Activated naive CD4-positive, alpha-beta T cell treated with anti-CD3 and anti-CD28 coated beads, Interleukin-2, amount 50 U/mL, for 72 hours (primary cell): ENCODE data around the gene NDEL1. TPM values are rescaled to one million over a fixed set of nuclear protein-coding genes. Genes with fewer than 3 reads are reported as not detected.
A peak's percentile ranks its signal among the peaks of the same experiment; 100 is the strongest.

Source experiments
- ATAC-seq, 2 donors: fragments of 150-1000 bp; cut with Tn5 transposase; 2 replicates each; pipeline ENCODE4 v1.10.0; 2021; ENCODE audit warnings: mild to moderate bottlenecking in 2 of 2, moderate library complexity in 2 of 2
- DNase-seq, 2 donors: peaks; one replicate each; pipeline ENCODE4 v3.0.0; 2021 to 2022; ENCODE audit warnings: low spot score in 2 of 2
- H3K27ac Mint-ChIP-seq, 2 donors: one replicate each; pipeline ENCODE4 v1.8.0; 2022; ENCODE audit warnings: mild to moderate bottlenecking in 2 of 2, mixed read lengths in 2 of 2
- H3K36me3 Mint-ChIP-seq, 2 donors: one replicate each; pipeline ENCODE4 v1.8.0; 2022; ENCODE audit warnings: mixed read lengths in 2 of 2
- H3K9me3 Mint-ChIP-seq, 2 donors: one replicate each; pipeline ENCODE4 v1.8.0; 2022; ENCODE audit warnings: mixed read lengths in 2 of 2
- total RNA-seq, 2 donors: library from RNA; stranded (reverse); gene quantifications; one replicate each; pipeline ENCODE4 v1.2.3, GENCODE V29; 2022

NDEL1 gene
- total RNA-seq, 2 donors from 2014 or later: 68.1 to 72.4 TPM

- H3K9me3 Mint-ChIP-seq: no peaks in the 10 kb centered on the region
- no peaks in the 10 kb centered on the region for H3K36me3 Mint-ChIP-seq
- DNase-seq (peak; percentile 67 to 72), ATAC-seq (peak; percentile 81 to 82)
- H3K27ac Mint-ChIP-seq: no peak overlapping the region
Observed at GRCh38 chr17:8409966-8410882, 25.5 kb upstream of the NDEL1 start.

DNA sequence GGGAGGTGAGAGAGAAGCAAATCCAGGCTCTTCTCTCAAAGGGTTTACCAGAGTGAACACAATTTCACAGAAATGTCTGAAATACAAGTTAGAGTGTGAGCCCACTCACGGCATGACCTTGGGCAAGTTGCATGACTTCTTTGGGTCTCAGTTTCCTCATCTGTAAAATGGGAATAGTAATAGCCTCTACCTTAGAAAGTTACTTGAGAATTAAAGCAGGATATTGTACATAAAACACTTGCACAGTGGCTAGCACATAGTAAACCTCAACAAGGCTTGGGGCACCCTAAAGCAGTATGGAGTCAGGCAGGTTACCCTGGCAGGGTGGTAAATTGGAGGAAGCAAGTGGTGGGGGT, 24.8 kb upstream of the NDEL1 start:
- no peaks in the 10 kb centered on the region for H3K9me3 Mint-ChIP-seq
- DNase-seq: no peak

GRCh38 chr17:8412089-8412488, 23.6 kb upstream of the NDEL1 start:
- H3K27ac Mint-ChIP-seq: no peak overlapping the region
- H3K9me3 Mint-ChIP-seq: no peaks in the 10 kb centered on the region
- no peaks in the 10 kb centered on the region for H3K36me3 Mint-ChIP-seq
- ATAC-seq: peak in 1 of 2 donors; percentile 24
- DNase-seq: peak in 1 of 2 donors; percentile 4

More for the DNA sequence above, 24.8 kb upstream of the NDEL1 start:
- no peak for ATAC-seq
- Mint-ChIP-seq H3K36me3 (no peaks in the 10 kb centered on the region), H3K27ac (no peak overlapping the region)

DNA sequence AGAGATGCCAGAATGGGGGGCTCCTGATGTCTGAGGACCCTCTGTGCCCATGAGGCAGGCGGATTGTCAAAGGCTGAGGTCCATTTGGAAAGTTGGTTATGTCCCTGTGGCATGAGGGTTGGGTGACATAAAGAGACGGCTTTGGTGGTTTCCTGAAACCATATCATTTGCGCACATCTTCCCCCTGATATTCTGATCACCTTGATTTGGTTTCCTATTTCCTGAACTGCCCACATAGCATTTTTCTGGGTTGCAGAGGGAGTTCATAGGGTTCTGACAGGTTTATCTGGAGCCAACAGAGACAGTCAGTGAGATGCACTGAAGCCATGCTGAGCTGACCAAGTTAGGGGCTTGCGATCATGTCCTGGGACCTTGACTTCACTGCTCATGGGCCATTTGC, 22.4 kb upstream of the NDEL1 start:
- peak in 1 of 2 donors; percentile 6 for DNase-seq
- Mint-ChIP-seq H3K27ac (no peak overlapping the region), H3K36me3 (no peaks in the 10 kb centered on the region), H3K9me3 (no peaks in the 10 kb centered on the region)
- ATAC-seq: peak in 1 of 2 donors; percentile 25

DNA sequence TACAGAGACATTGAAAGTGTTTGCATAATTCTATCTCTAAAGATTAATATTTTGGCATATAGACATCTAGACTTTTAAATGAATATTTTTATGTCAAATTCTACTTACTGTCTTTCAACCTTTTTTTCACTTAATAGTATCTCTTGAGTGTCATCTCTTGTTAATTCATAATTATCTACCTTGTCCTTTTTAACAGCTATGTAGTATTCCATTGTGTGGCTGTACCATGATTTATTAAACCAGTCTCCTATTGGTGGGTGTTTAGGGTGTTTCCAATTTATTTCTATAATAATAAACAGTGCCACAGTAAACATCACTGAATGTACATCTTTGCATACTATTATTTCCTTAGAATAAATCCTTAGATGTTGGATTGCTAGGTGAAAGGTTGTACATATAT, 21.7 kb upstream of the NDEL1 start:
- H3K36me3 Mint-ChIP-seq: no peaks in the 10 kb centered on the region
- H3K9me3 Mint-ChIP-seq: no peaks in the 10 kb centered on the region
- ATAC-seq (no peak), DNase-seq (no peak)
- H3K27ac Mint-ChIP-seq: no peak overlapping the region

DNA sequence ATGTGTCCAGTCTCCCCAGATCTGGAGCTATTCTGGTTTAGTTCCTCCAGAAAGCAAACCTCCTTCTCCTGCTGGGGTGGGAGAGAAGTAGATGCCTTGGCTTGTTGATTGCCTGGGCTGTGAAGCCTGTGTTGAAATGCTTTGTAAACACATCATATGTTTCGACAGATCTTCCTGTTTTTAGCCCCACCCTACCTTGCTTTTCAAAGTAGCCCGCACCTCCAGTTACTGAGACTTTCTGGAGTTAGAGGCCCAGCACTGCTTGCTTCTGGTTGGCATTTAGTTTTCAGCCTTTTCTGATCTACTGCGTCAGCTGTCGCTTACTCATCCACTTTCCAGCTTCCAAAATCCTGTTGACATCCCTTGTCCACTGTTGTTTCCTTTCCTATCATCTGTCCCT, 17.9 kb upstream of the NDEL1 start:
- Mint-ChIP-seq H3K9me3 (no peaks in the 10 kb centered on the region), H3K36me3 (no peaks in the 10 kb centered on the region), H3K27ac (no peak overlapping the region)
- peak in 1 of 2 donors; percentile 3 for DNase-seq
- ATAC-seq: no peak

GRCh38 chr17:8418471-8418870, 17.2 kb upstream of the NDEL1 start:
- no peak for DNase-seq
- H3K27ac Mint-ChIP-seq: no peak overlapping the region
- H3K36me3 Mint-ChIP-seq: no peaks in the 10 kb centered on the region
- no peak for ATAC-seq
- H3K9me3 Mint-ChIP-seq: no peaks in the 10 kb centered on the region

GRCh38 chr17:8419305-8419704, 16.4 kb upstream of the NDEL1 start:
- no peak for ATAC-seq
- no peak for DNase-seq
- Mint-ChIP-seq H3K27ac (no peak overlapping the region), H3K9me3 (no peaks in the 10 kb centered on the region), H3K36me3 (no peaks in the 10 kb centered on the region)

DNA sequence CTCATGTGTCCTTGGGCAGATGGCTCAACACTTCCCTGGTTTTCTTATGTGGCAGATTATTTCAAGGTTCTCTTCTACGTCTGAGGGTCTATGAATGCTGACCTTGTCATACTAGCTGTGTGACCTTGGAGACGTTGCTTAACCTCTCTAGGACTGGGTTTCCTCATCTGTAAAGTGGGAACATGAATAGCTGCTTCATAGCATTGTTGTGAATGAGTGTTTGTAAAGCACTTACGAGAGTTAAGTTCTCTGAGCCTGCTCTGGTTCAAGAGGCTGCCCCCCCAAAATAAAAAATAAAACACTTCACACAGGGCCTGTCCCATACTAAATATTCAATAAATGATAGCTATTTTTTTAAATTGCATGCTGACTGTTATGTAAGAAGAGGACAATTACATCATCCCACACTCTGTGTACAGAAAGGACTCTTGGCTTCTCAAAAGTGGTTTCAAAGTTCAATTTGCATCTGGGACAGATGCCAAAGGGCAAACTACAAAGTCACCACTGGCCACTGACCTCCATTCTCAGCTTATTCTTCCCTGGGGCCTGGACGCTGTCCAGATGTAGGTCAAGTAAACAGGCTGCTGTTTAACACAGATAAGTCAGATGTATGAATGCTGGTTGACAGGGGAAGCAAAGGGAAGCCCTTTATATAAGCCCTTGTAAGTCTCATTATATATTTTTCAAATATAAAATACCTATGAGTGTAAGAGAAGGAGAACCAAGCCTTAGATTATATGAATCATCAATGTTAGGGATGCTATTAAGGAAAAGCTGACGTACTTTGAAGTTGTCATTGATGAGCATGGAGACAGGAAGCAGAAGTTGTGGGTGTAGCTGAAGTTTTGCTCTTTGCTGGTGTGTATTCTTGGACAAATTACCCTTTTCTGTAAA, 15.4 kb upstream of the NDEL1 start:
- DNase-seq (no peak), ATAC-seq (no peak)
- H3K36me3 Mint-ChIP-seq: no peaks in the 10 kb centered on the region
- no peaks in the 10 kb centered on the region for H3K9me3 Mint-ChIP-seq
- H3K27ac Mint-ChIP-seq: no peak overlapping the region

GRCh38 chr17:8421571-8421970, 14.1 kb upstream of the NDEL1 start:
- Mint-ChIP-seq H3K36me3 (no peaks in the 10 kb centered on the region), H3K27ac (no peak overlapping the region), H3K9me3 (no peaks in the 10 kb centered on the region)
- no peak for ATAC-seq
- no peak for DNase-seq

DNA sequence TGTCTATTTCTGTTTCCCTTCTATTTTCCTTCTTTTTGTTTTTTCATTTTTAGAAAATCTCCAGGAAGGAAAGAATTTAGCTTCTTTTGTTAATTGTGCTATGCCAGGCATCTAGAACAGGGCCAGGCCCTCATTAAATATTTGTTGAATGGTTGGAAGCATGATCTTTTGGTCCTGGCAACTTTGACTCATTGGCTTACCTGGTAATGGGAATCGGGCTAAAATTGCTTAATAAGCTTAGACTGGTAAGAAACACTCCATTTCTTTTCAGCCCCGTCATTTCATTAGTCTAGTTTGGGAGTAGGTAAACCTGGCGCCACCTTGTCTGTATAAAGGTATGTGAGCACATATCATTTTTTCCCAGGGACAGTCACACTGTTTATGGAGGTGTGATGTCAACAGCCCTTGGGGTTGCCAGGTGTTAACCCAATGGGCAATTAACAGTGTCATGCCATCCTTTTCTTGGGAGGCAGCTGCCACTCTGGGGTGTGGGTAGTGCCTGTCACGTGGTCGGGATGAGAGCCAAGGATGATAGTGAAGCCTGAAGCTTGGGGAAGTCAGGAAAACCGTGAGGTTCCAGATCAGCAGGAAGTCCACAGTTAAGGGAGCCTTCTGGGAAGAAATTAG, 9.5 kb upstream of the NDEL1 start:
- Mint-ChIP-seq H3K27ac (no peak overlapping the region), H3K9me3 (no peaks in the 10 kb centered on the region), H3K36me3 (no peaks in the 10 kb centered on the region)
- ATAC-seq: no peak
- no peak for DNase-seq

- no peak for ATAC-seq
- Mint-ChIP-seq H3K9me3 (no peaks in the 10 kb centered on the region), H3K27ac (peak overlapping the region in 1 of 2 donors; percentile 28), H3K36me3 (no peaks in the 10 kb centered on the region)
- DNase-seq: no peak
Observed at GRCh38 chr17:8426802-8427201, 8.9 kb upstream of the NDEL1 start.

GRCh38 chr17:8430966-8431365, 4.7 kb upstream of the NDEL1 start:
- ATAC-seq (no peak), DNase-seq (no peak)
- H3K36me3 Mint-ChIP-seq: no peaks in the 10 kb centered on the region
- no peak overlapping the region for H3K27ac Mint-ChIP-seq
- H3K9me3 Mint-ChIP-seq: no peaks in the 10 kb centered on the region

DNA sequence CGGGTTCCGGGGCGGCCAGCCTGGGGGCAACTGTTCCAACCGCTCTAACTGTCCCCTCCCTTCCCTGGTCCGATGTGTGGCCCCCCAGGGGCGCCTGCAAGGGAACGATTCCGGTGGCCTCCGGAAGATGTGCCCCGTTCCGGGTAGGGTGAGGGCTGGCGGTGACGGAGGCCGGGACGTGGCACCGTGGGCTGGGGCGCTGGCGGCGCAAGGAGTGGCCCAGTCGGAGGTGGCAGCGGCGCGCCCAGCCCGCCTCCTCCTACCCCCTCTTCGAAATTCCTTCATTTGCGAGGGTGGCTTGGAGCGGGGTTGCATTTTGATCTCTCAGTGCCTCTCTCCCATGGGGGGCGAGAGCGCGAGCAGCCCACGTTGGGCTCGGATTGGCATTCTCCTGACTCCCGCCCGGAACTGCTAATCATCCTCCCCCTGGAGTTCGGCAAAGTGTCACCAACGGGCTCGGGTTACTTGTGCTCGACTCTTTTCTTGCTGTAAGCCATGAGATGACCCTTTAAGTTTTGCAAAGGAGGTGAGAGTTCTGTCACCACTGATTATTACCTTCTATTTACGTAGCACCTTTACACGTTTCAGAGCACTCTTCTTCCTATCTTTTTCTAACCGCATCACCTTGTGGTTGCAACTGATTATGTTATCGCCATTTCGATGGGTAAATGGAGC, 622 bp downstream of the NDEL1 start:
- ATAC-seq (peak; percentile 73 to 74), DNase-seq (peak; percentile 68 to 78)
- peaks cover 8 to 16% of the 10 kb centered on the region in 2 donors for H3K36me3 Mint-ChIP-seq
- H3K27ac Mint-ChIP-seq: peak overlapping the region; percentile 94 to 96
- no peaks in the 10 kb centered on the region for H3K9me3 Mint-ChIP-seq

DNA sequence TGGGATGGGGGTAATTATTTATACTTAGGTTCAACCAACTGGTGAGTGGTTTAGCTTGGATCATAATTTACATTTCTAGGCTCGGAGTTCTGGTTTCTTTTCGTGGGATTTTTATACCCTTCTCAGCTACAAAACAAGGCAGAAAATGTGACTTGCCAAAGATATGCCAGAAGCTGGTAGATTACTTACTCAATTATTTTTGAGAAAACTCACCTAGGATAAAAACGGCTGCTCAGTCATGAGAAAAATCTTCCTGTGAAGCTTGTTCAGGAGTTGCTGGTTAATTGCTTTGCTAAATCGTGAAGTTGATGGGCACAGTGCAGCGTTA, 1.1 kb downstream of the NDEL1 start:
- peaks cover 8 to 16% of the 10 kb centered on the region in 2 donors for H3K36me3 Mint-ChIP-seq
- H3K27ac Mint-ChIP-seq: peak overlapping the region; percentile 94 to 96
- H3K9me3 Mint-ChIP-seq: no peaks in the 10 kb centered on the region

DNA sequence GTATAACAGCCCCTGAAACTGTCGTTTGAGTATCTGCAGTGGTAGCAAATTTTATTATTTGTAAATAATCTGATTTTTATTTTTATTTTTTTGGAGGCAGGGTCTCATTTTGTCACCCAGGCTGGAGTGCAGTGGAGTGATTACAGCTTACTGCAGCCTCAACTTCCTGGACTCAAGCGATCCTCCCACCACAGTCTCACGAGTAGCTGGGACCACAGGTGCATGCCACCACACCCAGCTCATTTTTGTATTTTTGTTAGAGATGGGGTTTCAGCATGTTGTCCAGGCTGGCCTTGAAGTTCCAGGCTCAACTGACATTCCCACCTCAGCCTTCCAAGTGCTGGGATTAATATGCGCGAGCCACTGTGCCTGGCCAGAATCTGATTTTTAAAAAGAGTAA, 2.8 kb downstream of the NDEL1 start:
- Mint-ChIP-seq H3K27ac (no peak overlapping the region), H3K9me3 (no peaks in the 10 kb centered on the region), H3K36me3 (peaks cover 8 to 16% of the 10 kb centered on the region in 2 donors)
- DNase-seq (no peak), ATAC-seq (no peak)

More for the DNA sequence above, 1.1 kb downstream of the NDEL1 start:
- DNase-seq (no peak), ATAC-seq (no peak)
